Fibroblast of upper back skin (primary cell): ENCODE data around the gene SNX25.
A peak's percentile ranks its signal among the peaks of the same experiment; 100 is the strongest.
"Not testable (repeated sequence)": the region's sequence is repeated elsewhere in the genome, so short reads cannot be mapped to it uniquely, and the experiment has no call there.

Experiments used
- DNase-seq: peaks from one replicate; pipeline ENCODE4 v3.0.0-alpha.2; 2013

Gene SNX25

DNA sequence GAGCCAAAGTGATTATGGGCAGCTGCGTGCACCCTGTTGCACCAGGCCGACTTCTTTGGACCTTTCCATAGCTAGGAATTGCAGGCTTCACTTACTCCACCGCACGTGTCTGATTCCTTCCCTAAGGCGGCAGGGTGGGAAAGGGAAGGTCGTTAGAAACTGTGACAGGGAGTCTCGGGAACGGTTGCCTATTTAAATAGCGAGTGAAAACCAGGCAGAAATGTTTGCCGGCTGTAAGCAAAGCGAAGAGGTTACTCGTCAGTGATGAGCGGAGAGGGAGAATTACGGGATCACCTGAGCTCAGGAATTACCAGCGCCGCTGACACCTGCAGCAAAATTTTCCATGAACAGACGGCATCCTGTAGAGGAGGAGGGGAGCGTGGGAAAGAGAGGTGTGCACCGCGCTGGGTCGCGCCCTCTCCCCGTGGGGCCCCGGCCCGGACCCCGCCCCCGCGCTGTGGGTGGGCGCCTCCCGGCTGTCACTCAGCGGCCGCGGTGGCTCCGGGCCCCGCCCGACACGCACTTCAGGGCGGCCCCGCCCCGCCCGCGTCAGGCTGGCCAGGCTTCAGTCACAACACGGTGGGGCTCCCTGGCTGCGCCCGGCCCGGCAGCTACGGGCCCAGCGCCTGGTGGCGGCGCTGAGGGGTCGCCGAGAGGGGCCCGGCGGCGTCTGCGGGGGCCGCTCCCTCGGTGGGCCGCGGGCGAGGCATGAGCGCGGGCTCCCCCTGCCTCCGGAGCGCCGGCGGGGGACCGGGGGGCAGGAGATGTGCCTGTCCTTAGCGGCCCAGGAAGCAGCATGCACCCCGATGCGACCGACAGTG lies at the start of gene SNX25:
Gene SNX25, plus strand, starts transcription at position 568 of the 821 bp plus-strand sequence. Its CDS starts 229 bp downstream, at position 797.
- peak; percentile 72 for DNase-seq

DNA sequence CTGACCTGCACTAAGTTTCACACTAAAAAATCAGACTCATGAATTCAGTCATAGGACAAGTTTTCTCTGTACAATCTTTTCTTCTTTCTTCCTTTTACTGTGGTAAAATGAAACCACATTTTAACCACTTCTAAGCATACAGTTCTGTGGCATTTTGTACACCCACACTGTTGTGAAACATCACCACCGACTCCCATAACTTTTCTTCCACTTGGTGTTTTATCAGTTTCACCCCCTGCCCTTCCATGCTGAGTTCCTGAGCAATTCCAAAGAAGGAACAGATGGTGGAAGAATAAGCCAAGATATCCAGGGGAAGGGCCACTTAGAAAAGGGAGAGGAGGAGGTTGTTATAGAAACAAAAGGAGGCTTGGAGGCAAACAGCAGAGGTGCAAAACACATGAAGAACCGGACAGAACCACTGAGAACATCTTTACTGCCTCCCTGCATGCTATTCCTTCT lies 43.8 kb upstream of the SNX25 start:
- DNase-seq: peak; percentile 78

DNA sequence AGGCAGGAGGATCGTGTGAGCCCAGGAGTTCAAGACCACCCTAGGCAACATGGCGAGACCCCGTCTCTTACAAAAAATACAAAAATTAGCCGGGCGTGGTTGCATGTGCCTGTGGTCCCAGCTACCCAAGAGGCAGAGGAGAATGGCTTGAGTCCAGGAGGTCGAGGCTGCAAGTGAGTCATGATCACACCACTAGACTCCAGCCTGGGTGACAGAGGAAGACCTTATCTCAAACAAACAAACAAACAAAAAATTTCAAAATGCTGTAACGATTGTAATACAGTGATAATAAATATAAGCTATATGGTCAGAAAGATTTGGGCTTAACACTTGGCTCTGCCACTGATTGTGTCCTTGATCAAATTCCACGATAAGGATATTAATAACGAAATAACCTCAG lies 42.2 kb upstream of the SNX25 start:
- DNase-seq: no peak

DNA sequence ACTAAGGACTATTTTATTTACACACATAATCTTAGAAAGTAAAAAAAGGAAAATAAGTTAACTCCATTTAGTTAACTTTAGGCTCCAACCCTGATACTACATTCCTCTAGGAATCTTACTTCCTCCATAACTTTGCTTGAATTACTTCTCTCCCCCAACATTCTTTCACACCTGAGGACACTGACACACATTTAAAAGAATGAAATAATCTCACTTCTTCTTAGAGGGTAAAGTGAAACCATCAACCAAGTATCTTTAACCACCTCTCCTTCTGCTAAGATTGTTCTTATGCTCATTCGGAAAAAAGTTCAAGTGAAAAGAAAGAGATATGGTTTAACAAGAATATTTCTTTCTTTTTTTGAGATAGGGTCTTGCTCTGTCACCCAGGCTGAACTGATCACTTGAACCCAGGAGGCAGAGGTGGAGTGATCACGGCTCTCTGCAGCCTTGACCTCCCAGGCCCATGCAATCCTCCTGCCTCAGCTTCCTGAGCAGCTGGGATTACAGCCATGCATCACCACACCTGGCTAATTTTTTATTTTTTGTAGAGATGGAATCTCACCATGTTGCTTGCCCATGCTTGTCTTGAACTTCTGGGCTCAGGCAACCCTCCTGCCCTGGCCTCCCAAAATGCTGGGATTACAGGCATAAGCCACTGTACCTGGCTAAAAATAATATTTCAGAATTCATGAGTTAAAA lies 37.9 kb upstream of the SNX25 start:
- no peak for DNase-seq

DNA sequence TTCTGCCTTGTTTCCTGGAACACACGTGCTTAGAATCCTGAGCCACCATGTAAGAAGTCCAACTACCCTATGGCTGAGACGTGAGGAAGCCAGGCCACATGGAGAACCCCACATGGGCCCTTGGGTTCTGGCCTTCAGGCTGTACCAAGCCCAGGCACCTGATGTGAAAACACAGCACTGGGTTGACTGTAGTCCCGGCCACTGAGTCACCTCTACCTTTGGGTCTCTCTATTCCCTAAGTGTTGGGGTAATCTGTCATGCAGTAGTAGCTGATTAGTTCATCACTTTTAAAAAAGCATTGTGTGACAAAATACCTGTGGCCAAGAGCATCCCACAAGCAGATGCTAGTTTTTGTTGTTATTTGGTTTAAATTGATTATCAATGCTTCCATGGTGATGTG lies 29.9 kb upstream of the SNX25 start:
- no peak for DNase-seq

DNA sequence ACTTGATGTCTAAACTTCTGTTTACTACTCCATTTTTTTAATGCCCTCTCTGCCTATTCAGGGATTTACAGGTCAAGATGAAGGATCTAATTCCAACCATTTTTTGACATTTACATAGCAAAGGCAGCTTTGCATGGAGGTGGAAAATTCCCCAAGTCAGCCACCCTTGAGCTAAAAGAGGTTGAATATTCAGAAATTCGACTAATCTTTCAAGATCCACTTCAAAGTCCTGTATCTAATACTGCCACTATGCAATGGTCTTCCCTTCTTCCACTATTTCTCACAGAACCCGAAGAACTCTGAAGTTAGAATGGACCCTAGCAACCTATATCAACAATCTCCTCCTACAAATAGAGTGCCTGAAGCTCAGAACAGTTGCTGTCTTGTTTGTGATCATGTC lies 27.2 kb upstream of the SNX25 start:
- no peak for DNase-seq

DNA sequence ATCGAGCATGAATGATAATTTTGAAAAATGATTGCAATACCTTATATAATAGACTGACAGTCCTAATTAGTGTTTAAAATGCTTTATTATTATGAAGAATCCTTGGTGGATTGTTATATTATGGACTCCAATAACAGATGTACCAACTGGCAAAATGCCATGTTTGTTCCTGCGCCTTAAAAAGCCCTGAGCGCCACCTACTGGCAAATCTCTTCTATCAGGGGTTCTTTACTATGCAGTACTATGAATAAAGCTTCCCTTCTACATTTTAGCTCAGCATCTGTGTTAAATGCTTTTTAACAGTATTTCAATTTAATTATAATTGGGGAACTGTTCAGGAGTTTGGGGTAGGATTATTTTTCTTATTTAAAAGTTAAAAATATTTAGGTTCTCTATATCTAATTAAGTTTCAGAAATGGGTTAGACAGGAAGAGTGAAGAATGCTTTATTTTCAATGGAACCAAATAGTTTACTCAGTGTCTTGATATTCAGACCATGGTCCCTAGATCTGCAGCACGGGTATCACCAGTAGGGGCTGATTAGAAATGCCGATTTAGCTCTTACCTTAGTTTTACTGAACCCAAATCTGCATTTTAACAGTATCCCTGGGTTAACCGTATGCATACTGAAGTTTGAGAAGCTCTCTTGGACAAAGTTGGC lies 25.6 kb upstream of the SNX25 start:
- peak; percentile 89 for DNase-seq

DNA sequence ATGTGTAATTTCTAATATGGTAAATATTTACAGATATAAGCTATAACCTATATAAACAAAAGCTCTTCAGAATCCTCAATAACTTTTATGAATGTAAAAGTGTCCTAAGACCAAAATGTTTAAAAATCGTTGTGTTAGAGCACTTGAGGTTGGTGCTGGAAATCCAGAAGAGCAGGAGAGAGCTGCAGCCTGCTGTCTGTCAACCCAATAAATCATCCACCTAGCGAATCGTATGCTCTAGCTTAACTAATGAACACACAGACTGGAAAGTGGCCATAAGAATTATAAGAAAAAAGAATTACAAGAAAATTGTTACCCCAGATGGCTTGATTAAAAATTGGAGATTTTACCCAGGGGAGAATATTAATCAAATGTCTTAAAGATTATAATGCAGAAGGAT lies 22.6 kb upstream of the SNX25 start:
- no peak for DNase-seq

DNA sequence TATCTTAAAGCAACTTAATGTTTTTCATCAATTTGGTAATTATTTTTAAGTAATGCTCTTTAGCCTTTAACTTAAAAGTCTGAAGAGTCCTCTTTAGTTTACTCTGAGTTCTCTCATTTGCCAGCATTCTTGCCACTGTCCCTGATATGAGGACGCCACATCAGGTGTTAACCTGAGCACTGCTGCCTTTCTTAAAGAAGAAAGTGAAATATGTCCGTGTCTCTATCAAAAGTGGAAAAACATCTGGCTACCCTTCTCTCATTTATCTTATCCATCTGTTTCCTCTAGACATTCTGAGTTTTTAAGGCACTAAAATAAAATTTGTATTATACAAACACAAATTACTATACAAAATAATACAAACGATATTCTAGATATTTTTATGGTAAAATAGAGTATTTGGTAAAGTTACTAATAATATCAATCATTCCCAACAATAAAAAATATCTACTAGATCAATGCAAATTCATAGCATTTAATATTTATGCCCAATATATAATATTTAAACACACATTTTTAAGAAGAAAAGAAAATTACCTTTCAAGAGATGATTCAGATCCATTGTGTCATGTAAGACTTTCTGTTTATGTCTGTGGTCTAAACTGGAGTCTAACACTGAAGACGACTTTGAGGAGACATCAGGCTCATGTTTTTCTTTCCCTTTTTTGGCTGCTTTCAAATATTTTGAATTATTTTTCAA lies 19.6 kb upstream of the SNX25 start:
- DNase-seq: no peak

DNA sequence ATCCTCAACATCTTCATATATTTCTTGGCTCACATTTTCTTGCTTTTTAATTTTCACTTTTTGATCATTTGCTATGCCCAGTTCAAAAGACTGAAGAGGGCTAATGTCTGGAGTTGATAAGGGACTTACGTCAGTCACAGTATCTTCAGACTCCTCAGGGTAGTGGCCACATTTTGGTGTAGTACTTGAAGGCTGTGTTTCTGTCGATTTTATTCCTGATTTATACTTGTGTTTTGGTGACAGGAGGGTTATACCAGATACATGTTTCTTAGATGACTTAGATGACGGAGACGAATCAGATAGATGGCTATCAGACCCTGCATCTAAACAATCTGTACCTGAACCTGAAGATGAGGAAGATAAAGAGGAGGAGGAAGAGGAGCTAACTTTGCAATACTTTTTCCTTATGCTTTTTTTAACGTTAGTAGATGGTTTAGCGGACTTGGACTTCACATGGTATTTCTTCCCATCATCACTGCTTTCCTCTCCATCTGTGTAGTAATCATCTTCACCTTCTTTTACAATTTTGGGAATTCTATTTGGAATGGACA lies 19.0 kb upstream of the SNX25 start:
- no peak for DNase-seq

DNA sequence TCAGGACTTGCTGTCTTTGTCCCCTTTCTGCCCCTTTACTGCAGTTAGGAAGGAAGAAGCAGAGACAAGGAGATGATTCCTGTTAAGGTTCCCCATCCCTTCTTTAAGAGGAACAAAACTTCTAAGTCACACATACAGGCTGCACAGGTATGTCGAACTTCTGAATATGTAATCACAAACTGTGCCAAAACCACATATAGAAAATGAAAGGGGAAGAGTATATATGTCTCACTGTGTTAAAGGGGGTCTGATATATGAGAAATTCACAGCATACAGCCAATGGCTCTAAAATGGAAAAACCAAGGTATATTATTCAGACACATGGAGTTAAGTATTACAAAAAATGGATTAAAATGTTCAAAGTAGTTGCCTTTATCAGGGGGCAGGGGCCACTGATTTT lies 17.3 kb upstream of the SNX25 start:
- no peak for DNase-seq

DNA sequence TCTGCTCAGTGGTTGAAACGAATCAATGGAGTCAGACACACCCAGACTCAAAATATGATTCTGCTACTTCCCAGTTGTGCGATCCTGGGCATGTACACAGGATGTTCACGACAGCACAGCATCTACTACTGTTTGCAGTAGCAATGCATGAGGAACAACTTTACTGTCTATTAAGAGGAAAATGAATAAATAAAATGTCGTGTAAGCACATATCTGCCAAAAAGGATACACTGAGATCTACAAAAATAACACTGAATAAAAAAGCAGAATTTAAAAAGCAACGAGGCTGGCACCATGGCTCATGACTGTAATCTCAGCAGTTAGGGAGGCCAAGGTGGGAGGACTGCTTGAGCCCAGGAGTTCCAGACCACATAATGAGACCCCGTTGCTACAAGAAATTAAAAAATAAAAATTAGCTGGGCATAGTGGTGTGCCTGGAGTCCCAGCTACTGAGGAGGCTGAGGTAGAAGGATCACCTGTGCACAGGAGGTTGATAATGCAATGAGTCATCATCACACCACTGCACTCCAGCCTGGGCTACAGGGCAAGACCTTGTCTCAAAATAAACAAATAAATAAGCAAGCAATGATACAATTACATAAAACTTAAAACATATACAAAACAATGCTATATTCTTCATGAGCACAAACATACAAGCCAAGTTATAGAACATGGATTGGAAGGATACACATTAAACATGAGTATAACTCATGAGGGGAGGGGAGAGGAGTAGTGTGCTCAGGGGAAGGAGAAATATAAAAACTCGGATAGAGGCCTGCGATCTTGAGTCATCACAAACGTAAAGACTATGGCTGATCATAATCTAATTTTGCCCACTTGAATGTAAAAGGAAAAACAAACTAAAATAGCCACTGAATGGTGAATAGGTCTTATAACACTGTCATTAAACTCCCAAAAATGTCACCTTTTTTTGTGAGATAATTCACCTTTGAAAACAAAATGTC lies 14.2 kb upstream of the SNX25 start:
- no peak for DNase-seq

DNA sequence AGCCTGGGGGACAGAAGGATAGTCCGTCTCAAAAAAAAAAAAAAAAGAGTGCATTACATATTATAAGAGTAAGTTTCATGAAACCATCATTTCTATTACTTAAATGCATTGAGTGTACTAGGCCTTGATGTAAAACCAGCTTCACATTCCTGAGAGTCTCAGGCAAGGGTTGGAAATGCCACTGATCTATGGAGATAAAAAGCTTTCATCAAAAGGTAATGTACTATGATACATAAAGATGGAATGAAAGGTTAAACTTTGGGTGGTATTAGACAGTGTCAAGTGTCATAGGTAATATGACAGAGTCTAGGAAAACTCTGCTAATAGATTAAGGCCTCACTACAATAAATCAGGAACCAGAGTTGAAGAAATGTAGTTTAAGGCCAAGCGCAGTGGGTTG lies 13.0 kb upstream of the SNX25 start:
- no peak for DNase-seq

DNA sequence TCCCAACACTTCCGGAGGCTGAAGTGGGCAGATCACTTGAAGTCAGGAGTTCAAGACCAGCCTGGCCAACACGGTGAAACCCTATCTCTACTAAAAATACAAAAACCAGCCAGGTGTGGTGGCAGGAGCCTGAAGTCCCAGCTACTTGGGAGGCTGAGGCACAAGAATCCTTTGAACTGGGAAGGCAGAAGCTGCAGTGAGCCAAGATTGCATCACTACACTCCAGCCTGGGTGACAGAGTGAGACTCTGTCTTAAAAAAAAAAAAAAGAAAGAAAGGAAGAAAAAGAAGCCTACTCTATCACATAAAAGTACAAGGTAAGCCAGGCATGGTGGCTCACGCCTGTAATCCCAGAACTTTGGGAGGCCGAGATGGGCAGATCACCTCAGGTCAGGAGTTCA lies 11.2 kb upstream of the SNX25 start:
- DNase-seq: not testable (repeated sequence)

DNA sequence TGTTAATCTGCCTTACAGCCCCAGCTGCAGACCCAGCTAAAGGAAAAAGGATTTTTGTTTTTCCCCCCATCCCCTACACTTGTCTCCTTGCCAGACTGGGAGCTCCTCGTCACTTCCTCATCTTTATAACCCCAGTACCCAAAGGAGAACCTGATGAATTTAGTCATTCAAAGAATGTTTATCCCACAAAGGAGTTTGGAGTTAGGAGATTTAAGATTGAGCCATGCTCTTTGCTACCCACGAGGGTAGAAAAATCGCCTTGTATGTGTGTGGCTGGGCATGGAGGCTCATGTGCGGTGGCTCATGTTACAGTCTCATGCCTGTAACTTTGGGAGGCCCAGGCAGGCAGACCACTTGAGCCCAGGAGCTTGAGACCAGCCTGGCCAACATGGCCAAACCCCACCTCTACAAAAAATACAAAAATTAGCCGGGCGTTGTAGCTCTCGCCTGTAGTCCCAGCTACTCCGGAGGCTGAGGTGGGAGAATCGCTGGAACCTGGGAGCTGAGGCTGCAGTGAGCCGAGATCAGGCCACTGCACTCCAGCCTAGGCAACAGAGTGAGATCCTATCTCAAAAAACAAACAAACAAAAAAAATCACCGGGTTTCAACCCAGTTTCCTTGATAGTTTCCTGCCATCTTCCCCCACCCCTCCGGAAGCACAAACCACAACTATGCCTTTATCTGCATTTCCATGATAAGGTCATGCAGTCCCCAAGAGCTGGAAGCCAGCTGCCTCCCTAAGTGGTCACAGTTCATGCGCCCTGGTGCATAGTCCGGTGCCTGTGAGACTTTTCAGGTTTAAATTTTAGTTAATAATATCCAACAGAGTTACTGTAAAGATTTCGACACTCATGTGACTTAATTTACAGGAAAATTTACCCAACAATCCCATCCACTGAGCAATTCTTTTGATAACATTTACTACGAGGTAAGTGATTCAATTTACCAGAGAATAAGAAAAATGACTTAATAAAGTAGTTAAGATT lies 7.1 kb upstream of the SNX25 start:
- DNase-seq: peak; percentile 47

DNA sequence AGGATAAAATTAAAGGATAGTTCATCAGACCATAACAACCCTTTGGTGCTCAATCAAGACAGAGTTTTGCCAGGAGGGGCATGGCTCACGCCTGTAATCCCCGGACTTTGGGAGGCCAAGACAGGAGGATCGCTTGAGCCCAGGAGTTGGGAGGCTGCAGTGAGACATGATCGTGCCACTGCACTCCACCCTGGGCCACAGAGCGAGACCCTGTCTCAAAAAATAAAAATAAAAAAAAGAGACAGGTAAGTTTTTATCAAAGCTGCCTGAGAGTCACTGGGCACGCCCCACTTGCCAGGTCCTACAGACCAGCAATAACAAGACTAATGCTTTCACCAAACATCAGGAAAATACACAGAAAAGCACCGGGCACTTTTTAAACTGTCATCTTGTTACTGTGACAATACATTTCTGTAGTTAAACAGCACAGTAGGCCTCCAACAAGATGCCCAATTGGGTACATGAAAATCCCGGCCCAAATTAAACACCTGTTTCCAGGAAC lies 6.4 kb upstream of the SNX25 start:
- DNase-seq: no peak

DNA sequence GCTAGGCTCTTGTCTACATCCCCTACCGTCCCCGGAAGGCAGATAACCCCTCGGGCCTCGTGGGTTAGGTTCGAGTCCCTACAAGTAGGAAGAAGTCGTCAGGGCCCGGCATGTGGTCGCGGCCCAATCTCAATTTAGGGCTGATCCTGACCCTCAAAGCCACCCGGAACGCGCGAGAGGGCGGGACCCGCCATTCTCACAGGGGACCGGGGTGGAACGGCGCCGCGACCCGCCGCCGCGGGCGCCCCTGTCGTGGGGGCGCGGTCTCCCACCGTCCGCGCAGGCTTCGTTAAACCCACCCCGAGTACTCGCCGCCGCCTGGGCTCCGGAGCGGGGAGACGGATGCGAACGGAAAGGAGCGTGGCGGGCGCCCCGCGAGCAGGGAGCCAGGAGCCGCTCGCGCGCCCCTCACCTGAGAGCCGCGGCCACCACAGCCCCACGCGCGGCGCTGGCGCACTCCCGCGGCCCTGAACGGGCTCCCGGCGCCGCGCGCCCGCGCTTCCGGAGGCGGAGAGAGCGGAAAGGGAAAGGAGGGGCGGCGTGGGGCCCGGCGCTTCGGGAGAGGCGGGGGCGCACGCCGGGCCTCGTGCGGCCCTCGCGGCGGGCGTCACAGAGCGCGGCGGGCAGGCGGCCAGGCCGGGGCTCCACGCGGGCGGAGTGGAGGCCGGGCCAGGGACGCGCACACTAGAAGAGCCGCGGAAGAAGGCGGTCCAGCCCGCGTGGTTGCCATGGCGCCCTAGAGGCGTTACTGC lies 5.7 kb upstream of the SNX25 start, which contains the start of gene CFAP97:
Gene CFAP97, minus strand, starts transcription at position 515 of the 752 bp plus-strand sequence. CDS start 12,804 bp downstream, outside the sequence.
- DNase-seq: peak; percentile 89

DNA sequence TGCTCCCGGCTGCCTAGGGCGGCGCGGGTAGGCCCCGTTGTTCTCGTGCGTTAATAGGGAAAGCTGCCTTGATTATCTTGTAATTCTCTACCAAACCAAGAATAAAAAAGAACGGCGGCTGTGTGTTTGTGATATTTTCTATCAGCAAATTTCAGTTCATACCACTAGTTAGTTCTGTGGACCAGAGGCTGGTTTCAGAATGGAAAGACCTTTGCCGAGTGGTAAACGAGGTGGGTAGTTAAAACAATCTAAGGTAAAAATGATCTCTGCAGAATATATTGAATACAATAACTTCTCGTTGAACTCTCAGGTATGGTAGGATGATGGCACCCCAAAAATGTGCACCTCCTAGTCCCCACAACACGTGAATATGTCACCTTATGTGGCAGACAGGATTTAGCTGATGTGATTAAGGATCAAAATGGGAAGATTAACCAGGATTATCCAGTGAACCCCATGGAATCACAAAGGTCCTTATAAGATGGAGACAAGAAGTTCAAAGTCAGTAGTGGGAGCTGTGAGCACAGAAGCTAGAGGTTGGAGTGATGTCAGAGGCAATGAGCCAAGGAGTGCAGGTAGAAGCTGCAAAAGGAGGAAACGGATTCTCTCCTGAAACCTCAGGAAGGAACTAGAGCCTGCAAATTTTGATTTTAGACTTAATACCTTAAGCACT lies 5.0 kb upstream of the SNX25 start:
- DNase-seq: no peak

DNA sequence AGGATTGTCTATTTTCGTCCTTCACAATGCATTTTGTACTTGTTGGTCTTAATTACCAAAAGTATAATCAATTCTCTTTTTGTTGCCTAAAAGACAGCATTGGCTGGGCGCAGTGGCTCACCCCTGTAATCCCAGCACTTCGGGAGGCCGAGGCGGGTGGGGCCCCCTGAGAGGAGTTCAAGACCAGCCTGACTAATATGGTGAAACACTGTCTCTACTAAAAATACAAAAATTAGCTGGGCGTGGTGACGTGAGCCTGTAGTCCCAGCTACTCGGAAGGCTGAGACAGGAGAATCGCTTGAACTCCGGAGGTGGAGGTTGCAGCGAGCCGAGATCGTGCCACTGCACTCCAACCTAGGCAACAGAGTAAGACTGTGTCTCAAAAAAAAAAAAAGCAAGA lies 4.3 kb upstream of the SNX25 start:
- not testable (repeated sequence) for DNase-seq
